HepG2 (cell line): ENCODE measurements around the gene ARL14EP.

ENCODE experiments used
- FOXP4 ChIP-seq: sonication (generic); formaldehyde crosslinking; IDR thresholded peaks from 2 replicates; pipeline ENCODE4 v1.4.0; 2020; ENCODE audit warnings: missing genetic modification reagents
- GPN1 ChIP-seq: sonication (generic); formaldehyde crosslinking; IDR thresholded peaks from 2 replicates; pipeline ENCODE4 v1.5.1; 2020; ENCODE audit warnings: missing genetic modification reagents, borderline replicate concordance
- POLR2A ChIP-seq, 2 experiments: IDR thresholded peaks; 2 replicates each; pipeline ENCODE4 v1.6.1; 2011; ENCODE audit warnings: low read depth in 2 of 2, low read length in 2 of 2, mild to moderate bottlenecking in 1 of 2, moderate library complexity in 1 of 2; ENCODE audit not compliant: insufficient read depth in 1 of 2
- ZNF446 ChIP-seq: sonication (generic); formaldehyde crosslinking; IDR thresholded peaks from 2 replicates; pipeline ENCODE4 v1.5.0; 2020; ENCODE audit warnings: mild to moderate bottlenecking, missing genetic modification reagents

GRCh38 chr11:30322826-30323710 is at the start of gene ARL14EP:
- TF ChIP-seq POLR2A (IDR thresholded peaks at IDR 0.05; ENCODE audit: insufficient read depth in 1 of 2, low read depth in 2 of 2, low read length in 2 of 2) (peak; percentile 87 to 90), ZNF446 (CRISPR knock-in tag) (peak; percentile 90), GPN1 (CRISPR knock-in tag) (no peak), FOXP4 (CRISPR knock-in tag) (no peak; the same call in 1 of the 2 replicates)
